H1 (cell line): ENCODE results near the gene RASSF10. TPM values are rescaled to one million over a fixed set of nuclear protein-coding genes. Genes with fewer than 3 reads are reported as not detected.

Experiments used
- CTCF ChIA-PET: fragments of 300-600 bp; sonication (Branson Sonifier 250); formaldehyde crosslinking; loops from one replicate; lab custom pipeline; 2021; ENCODE audit not compliant: partially characterized antibody; lab: Charles Lee
- POLR2A ChIA-PET: fragments of 300-600 bp; sonication (Branson Sonifier 250); formaldehyde crosslinking; loops from one replicate; lab custom pipeline; 2021; ENCODE audit warnings: inconsistent platforms; ENCODE audit not compliant: partially characterized antibody; lab: Charles Lee
- DNase-seq, 2 experiments: peaks; one replicate each; pipeline versions ENCODE4 v3.0.0 to v3.0.0-alpha.2; 2010 to 2022; ENCODE audit warnings: low spot score in 2 of 2, low read depth in 1 of 2, mixed read lengths in 1 of 2
- FAIRE-seq: peaks from 2 replicates; lab custom pipeline; 2011; peaks lifted over from hg19 to GRCh38; lab: Jason Lieb, UNC
- H2AFZ ChIP-seq: 2 replicates; pipeline ENCODE4 v1.8.1; 2012; ENCODE audit warnings: low read length, inconsistent platforms
- H2AK5ac ChIP-seq: 2 replicates; pipeline ENCODE4 v1.6.1; 2013; ENCODE audit warnings: low read depth, low read length
- H2BK120ac ChIP-seq: replicated peaks from 2 replicates; pipeline ENCODE3; 2013; ENCODE audit warnings: low read depth, low read length, inconsistent platforms
- H2BK12ac ChIP-seq: 2 replicates; pipeline ENCODE4 v1.6.1; 2013; ENCODE audit warnings: low read depth, low read length
- H2BK15ac ChIP-seq: 2 replicates; pipeline ENCODE4 v1.6.1; 2013; ENCODE audit warnings: low read length
- H2BK20ac ChIP-seq: 2 replicates; pipeline ENCODE4 v1.6.1; 2013; ENCODE audit warnings: low read length
- H2BK5ac ChIP-seq: 2 replicates; pipeline ENCODE4 v1.6.1; 2013; ENCODE audit warnings: low read depth, low read length
- H3K14ac ChIP-seq: 2 replicates; pipeline ENCODE4 v1.6.1; 2013; ENCODE audit warnings: inconsistent platforms; ENCODE audit not compliant: insufficient read length
- H3K18ac ChIP-seq: 2 replicates; pipeline ENCODE4 v1.6.1; 2013; ENCODE audit warnings: low read length; ENCODE audit errors: extremely low read depth
- H3K23ac ChIP-seq: 2 replicates; pipeline ENCODE4 v1.6.1; 2013; ENCODE audit warnings: inconsistent platforms; ENCODE audit not compliant: insufficient read length
- H3K23me2 ChIP-seq: 2 replicates; pipeline ENCODE4 v1.6.1; 2013; ENCODE audit warnings: low read depth, low read length
- H3K27ac ChIP-seq: 2 replicates; pipeline ENCODE4 v1.6.1; 2011; ENCODE audit warnings: low read depth, low read length, inconsistent platforms
- H3K27me3 ChIP-seq, 4 experiments: replicated peaks in 1 of 4; 1 replicate in 1 of 4; 2 replicates in 3 of 4; pipeline versions ENCODE4 v1.6.1 to v1.8.1; 2011 to 2013; ENCODE audit warnings: low read length in 3 of 4, mild to moderate bottlenecking in 3 of 4, inconsistent platforms in 2 of 4, mixed read lengths in 2 of 4, moderate library complexity in 1 of 4; ENCODE audit not compliant: control insufficient read depth in 3 of 4, insufficient read depth in 3 of 4; ENCODE audit errors: extremely low read depth in 1 of 4
- H3K36me3 ChIP-seq, 4 experiments: 2 replicates each; pipeline versions ENCODE4 v1.6.1 to v1.8.1; 2011 to 2013; ENCODE audit warnings: mild to moderate bottlenecking in 4 of 4, low read length in 3 of 4, moderate library complexity in 2 of 4, control low read depth in 1 of 4, inconsistent platforms in 1 of 4; ENCODE audit not compliant: insufficient read depth in 4 of 4, control insufficient read depth in 2 of 4
- H3K4ac ChIP-seq: replicated peaks from 2 replicates; pipeline ENCODE3; 2013; ENCODE audit warnings: low read length, low read depth, mixed read lengths, inconsistent platforms; ENCODE audit not compliant: insufficient read length
- H3K4me1 ChIP-seq, 4 experiments: replicated peaks in 1 of 4; 1 replicate in 1 of 4; 2 replicates in 3 of 4; pipeline versions ENCODE4 v1.6.1 to v1.8.1; 2011 to 2013; ENCODE audit warnings: low read length in 3 of 4, inconsistent platforms in 2 of 4, mixed read lengths in 1 of 4; ENCODE audit not compliant: insufficient read depth in 4 of 4, control insufficient read depth in 3 of 4
- H3K4me2 ChIP-seq, 2 experiments: 2 replicates each; pipeline versions ENCODE4 v1.6.1 to v1.8.1; 2011 to 2013; ENCODE audit warnings: low read depth in 2 of 2, low read length in 2 of 2, control low read depth in 1 of 2, inconsistent platforms in 1 of 2, mild to moderate bottlenecking in 1 of 2; ENCODE audit not compliant: insufficient read depth in 1 of 2
- H3K4me3 ChIP-seq, 4 experiments: fragments of 200-600, 300-600 bp in 1 of 4; sonication (generic), shearing (Covaris generic), sonication (Bioruptor Twin) in 1 of 4; 2 replicates each; pipeline versions ENCODE4 v1.5.1 to v1.8.1; 2011 to 2016; ENCODE audit warnings: low read length in 4 of 4, low read depth in 3 of 4, control low read depth in 2 of 4, inconsistent platforms in 2 of 4, mild to moderate bottlenecking in 2 of 4, mixed read lengths in 1 of 4, moderate library complexity in 1 of 4; ENCODE audit not compliant: insufficient read depth in 2 of 4; ENCODE audit errors: extremely low read depth in 1 of 4
- H3K56ac ChIP-seq: replicated peaks from 2 replicates; pipeline ENCODE3; 2013; ENCODE audit warnings: low read depth, mild to moderate bottlenecking, mixed read lengths, low read length, inconsistent platforms; ENCODE audit not compliant: insufficient read length
- H3K79me1 ChIP-seq: 2 replicates; pipeline ENCODE4 v1.6.1; 2013; ENCODE audit warnings: low read depth, low read length, control low read depth
- H3K79me2 ChIP-seq, 2 experiments: 2 replicates each; pipeline versions ENCODE4 v1.6.1 to v1.8.1; 2012 to 2013; ENCODE audit warnings: low read length in 2 of 2, mild to moderate bottlenecking in 2 of 2, inconsistent platforms in 1 of 2; ENCODE audit not compliant: insufficient read depth in 2 of 2, control insufficient read depth in 1 of 2
- H3K9ac ChIP-seq, 4 experiments: replicated peaks in 1 of 4; 1 replicate in 1 of 4; 2 replicates in 3 of 4; pipeline versions ENCODE4 v1.6.1 to v1.8.1; 2011 to 2013; ENCODE audit warnings: low read depth in 3 of 4, low read length in 3 of 4, control low read depth in 2 of 4, mild to moderate bottlenecking in 2 of 4, moderate library complexity in 2 of 4, inconsistent platforms in 1 of 4; ENCODE audit errors: extremely low read depth in 1 of 4
- H3K9me3 ChIP-seq, 2 experiments: 2 replicates each; pipeline versions ENCODE4 v1.6.1 to v1.8.1; 2012 to 2013; ENCODE audit warnings: mild to moderate bottlenecking in 2 of 2, moderate library complexity in 2 of 2, control low read depth in 1 of 2, inconsistent platforms in 1 of 2, low read depth in 1 of 2, low read length in 1 of 2, mixed read lengths in 1 of 2; ENCODE audit not compliant: insufficient read depth in 2 of 2
- H4K20me1 ChIP-seq, 2 experiments: replicated peaks in 1 of 2; 2 replicates each; pipeline versions ENCODE3 to v1.8.1; 2011 to 2013; ENCODE audit warnings: inconsistent platforms in 2 of 2, low read length in 2 of 2, mild to moderate bottlenecking in 1 of 2; ENCODE audit not compliant: insufficient read depth in 2 of 2, control insufficient read depth in 1 of 2
- H4K5ac ChIP-seq: 2 replicates; pipeline ENCODE4 v1.6.1; 2013; ENCODE audit warnings: low read length, low read depth, mixed read lengths, inconsistent platforms; ENCODE audit not compliant: insufficient read length
- H4K8ac ChIP-seq: 2 replicates; pipeline ENCODE4 v1.8.0; 2013; ENCODE audit warnings: mild to moderate bottlenecking, moderate library complexity, low read length, inconsistent platforms; ENCODE audit not compliant: insufficient read depth; ENCODE audit errors: extremely low read depth
- H4K91ac ChIP-seq: replicated peaks from 2 replicates; pipeline ENCODE3; 2013; ENCODE audit warnings: low read length, mixed read lengths, inconsistent platforms; ENCODE audit not compliant: insufficient read length
- FOSL1 ChIP-seq: IDR thresholded peaks from 2 replicates; pipeline ENCODE4 v1.6.1; 2011; ENCODE audit warnings: mild to moderate bottlenecking, low read depth, low read length, moderate library complexity; ENCODE audit not compliant: insufficient read depth
- HDAC6 ChIP-seq: IDR thresholded peaks from one replicate; pipeline ENCODE4 v1.7.1; 2012; ENCODE audit warnings: low read depth, mild to moderate bottlenecking, inconsistent platforms, low read length, moderate library complexity
- MAFK ChIP-seq: IDR thresholded peaks from 2 replicates; pipeline ENCODE4 v1.6.1; 2012; ENCODE audit warnings: low read depth, mild to moderate bottlenecking, improper control_type of control experiment, low read length
- RNF2 ChIP-seq: fragments of 200-900, 300-1000 bp; sonication (generic); IDR thresholded peaks from 2 replicates; pipeline ENCODE4 v1.7.1; 2016; ENCODE audit warnings: borderline replicate concordance, low read depth, mild to moderate bottlenecking, antibody characterized with exemption, low read length; ENCODE audit not compliant: poor library complexity, severe bottlenecking; ENCODE audit errors: missing control alignments
- SAP30 ChIP-seq: fragments of 300-600 bp; sonication (generic); IDR thresholded peaks from 2 replicates; pipeline ENCODE4 v1.7.1; 2012; ENCODE audit warnings: low read length, moderate library complexity, mild to moderate bottlenecking, inconsistent platforms; ENCODE audit not compliant: insufficient read depth, insufficient replicate concordance
- SP2 ChIP-seq: IDR thresholded peaks from 2 replicates; pipeline ENCODE4 v1.6.1; 2012; ENCODE audit warnings: mild to moderate bottlenecking, low read length, inconsistent platforms
- YY1 ChIP-seq: IDR thresholded peaks from 2 replicates; pipeline ENCODE4 v1.6.1; 2011; ENCODE audit warnings: low read depth, mild to moderate bottlenecking, low read length
- WGBS, 2 experiments: shearing (Covaris generic) in 1 of 2; methylation state at CpG; one replicate each; pipeline versions ENCODE4 v1.1.6 to v1.1.7; 2013 to 2015; ENCODE audit warnings: low lambda C conversion rate in 2 of 2, mixed read lengths in 2 of 2, inconsistent platforms in 1 of 2, low coverage in 1 of 2, missing lambda C conversion rate in 1 of 2; ENCODE audit not compliant: insufficient replicate concordance in 2 of 2, insufficient coverage in 1 of 2, insufficient read length in 1 of 2; ENCODE audit errors: extremely low coverage in 1 of 2, missing lambda C conversion rate in 1 of 2; 5-methylcytosine and 5-hydroxymethylcytosine counted together
- polyA plus RNA-seq, 7 experiments: library from polyadenylated mRNA; depleted of rRNA in 3 of 7; stranded (reverse) in 5 of 7; unstranded in 2 of 7; fragments of >200 nt in 5 of 7; fragments of 200-250 nt in 2 of 7; gene quantifications; 1 replicate in 5 of 7; 2 replicates in 1 of 7; 4 replicates in 1 of 7; pipeline versions ENCODE4 v1.2.1 to v1.2.3, GENCODE V29; 2011 to 2013; ENCODE audit warnings: missing spikeins in 2 of 7, mixed read lengths in 2 of 7
- total RNA-seq: library from RNA; stranded (reverse); fragmentation: NEBNext Ultra II Directional; extraction: Animal tissue kit (Norgen Biotek cat#: 25700); gene quantifications from 2 replicates; pipeline ENCODE4 v1.2.1, GENCODE V29; 2021

Gene RASSF10
- total and polyA plus RNA-seq, 2 of the 8 experiments (the other 6 are each of a cell fraction or from before 2014, with no cell fraction given), result 0.51 to 1.8 TPM

DNA sequence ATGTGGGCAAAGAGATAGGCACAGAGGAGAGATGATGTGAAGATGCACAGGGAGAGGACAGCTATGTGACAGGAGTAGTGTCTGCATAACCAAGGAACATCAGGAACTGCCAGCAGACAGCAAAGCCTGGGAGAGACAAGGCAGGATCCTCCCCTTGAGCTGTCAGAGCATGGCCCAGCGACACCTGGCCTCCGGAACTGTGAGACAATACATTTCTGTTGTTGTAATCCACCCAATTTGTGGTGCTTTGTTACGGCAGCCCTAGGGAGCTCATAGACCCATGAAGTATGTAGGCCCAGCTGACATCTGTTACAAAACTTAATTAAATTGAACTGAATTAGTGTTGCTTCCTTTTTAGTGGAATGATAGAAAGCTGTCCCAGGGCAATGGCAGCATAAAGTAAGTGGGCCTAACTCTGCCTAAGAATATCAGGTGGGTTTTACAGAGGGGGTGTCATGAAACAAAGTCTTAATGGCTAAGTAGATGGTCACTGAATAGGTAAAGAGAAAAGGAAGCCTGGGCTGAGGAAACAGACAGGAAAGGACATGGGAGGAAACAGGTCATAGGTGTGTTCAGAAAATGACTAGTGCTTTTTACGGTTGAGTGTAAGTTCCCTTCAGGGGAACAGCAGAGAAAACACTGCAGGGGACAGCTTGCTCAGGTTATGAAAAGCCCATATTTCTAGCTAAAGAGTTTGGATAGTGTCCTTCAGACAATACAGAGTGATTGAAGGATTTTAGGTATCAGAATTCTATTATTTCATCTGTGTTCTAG lies 24.8 kb downstream of the RASSF10 start:
- no peak overlapping the region for H3K18ac ChIP-seq
- no peak overlapping the region for H4K8ac ChIP-seq
- 94% methylated on average over 4 of the region's 4 CpGs; no CpG with 5 or more reads in 1 of the 2 experiments for WGBS, 2 experiments
- no peak overlapping the region for H3K23ac ChIP-seq
- no peak overlapping the region for H3K4ac ChIP-seq
- TF ChIP-seq MAFK (no peak), SAP30 (no peak), FOSL1 (no peak), SP2 (no peak), YY1 (no peak), RNF2 (no peak), HDAC6 (no peak)
- H2AFZ ChIP-seq, result peak overlapping the region; percentile 2; the same call in 1 of the 2 replicates
- H4K91ac ChIP-seq, result no peak overlapping the region
- H3K27me3 ChIP-seq, result no peaks in the 10 kb centered on the region
- no peak overlapping the region for H3K14ac ChIP-seq
- H3K9me3 ChIP-seq, result no peaks in the 10 kb centered on the region
- no peak overlapping the region for H4K5ac ChIP-seq
- no peak overlapping the region for H2BK20ac ChIP-seq
- no peak overlapping the region for H2BK120ac ChIP-seq
- H2BK5ac ChIP-seq, result no peak overlapping the region
- no peak overlapping the region for H2AK5ac ChIP-seq
- no peak overlapping the region for H3K27ac ChIP-seq
- no peaks in the 10 kb centered on the region for H3K79me1 ChIP-seq
- H3K4me1 ChIP-seq, result no peaks in the 10 kb centered on the region
- no peaks in the 10 kb centered on the region; the same call in 1 of the 2 replicates for H3K23me2 ChIP-seq
- no peak overlapping the region for H3K4me3 ChIP-seq
- ChIA-PET POLR2A (no interaction called here), CTCF (interaction anchor here (0.9 to 1.4 kb wide), 3 partner anchors 12 to 119 kb away, joined by 3 to 5 read pairs (median 4); no protein-coding TSS in a partner anchor)
- no peaks in the 10 kb centered on the region for H3K36me3 ChIP-seq
- H2BK12ac ChIP-seq, result no peak overlapping the region
- H2BK15ac ChIP-seq, result no peak overlapping the region
- H3K56ac ChIP-seq, result no peak overlapping the region
- no peak overlapping the region for H3K4me2 ChIP-seq
- H3K9ac ChIP-seq, result no peak overlapping the region
- no peak for FAIRE-seq
- no peaks in the 10 kb centered on the region for H4K20me1 ChIP-seq
- H3K79me2 ChIP-seq, result no peaks in the 10 kb centered on the region
- DNase-seq, result no peak
